ENCODE measurements around the gene IRF7.

- TF ChIP-seq CTCF (IDR thresholded peaks at IDR 0.05; ENCODE audit: low read depth, low read length, missing input control) (no peak), TAF1 (conservative IDR thresholded peaks at IDR 0.05) (no peak), YY1 (IDR thresholded peaks at IDR 0.05) (no peak), GABPA (IDR thresholded peaks at IDR 0.05 in 1 of 2, conservative IDR thresholded peaks at IDR 0.05 in 1 of 2) (no peak), SP1 (IDR thresholded peaks at IDR 0.05) (no peak), JUND (IDR thresholded peaks at IDR 0.05) (no peak), FOXA1 (IDR thresholded peaks at IDR 0.05) (no peak), RAD21 (IDR thresholded peaks at IDR 0.05) (no peak), REST (IDR thresholded peaks at IDR 0.05) (no peak)
- TF ChIP-seq, protein P1, sequence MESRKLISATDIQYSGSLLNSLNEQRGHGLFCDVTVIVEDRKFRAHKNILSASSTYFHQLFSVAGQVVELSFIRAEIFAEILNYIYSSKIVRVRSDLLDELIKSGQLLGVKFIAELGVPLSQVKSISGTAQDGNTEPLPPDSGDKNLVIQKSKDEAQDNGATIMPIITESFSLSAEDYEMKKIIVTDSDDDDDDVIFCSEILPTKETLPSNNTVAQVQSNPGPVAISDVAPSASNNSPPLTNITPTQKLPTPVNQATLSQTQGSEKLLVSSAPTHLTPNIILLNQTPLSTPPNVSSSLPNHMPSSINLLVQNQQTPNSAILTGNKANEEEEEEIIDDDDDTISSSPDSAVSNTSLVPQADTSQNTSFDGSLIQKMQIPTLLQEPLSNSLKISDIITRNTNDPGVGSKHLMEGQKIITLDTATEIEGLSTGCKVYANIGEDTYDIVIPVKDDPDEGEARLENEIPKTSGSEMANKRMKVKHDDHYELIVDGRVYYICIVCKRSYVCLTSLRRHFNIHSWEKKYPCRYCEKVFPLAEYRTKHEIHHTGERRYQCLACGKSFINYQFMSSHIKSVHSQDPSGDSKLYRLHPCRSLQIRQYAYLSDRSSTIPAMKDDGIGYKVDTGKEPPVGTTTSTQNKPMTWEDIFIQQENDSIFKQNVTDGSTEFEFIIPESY (IDR thresholded peaks at IDR 0.05) = no peak
Observed at GRCh38 chr11:565921-566509, 49.7 kb downstream of the IRF7 start.

Data from liver (tissue), 3 donors.